OCI-LY3 (cell line): ENCODE results near the gene WASHC2A.
"Not testable (repeated sequence)": the region's sequence is repeated elsewhere in the genome, so short reads cannot be mapped to it uniquely, and the experiment has no call there.

Source experiments
- EZH2phosphoT487 ChIP-seq: fragments of 200-600 bp; shearing (Covaris generic); IDR thresholded peaks from 2 replicates; pipeline ENCODE4 v1.6.1; 2018; ENCODE audit warnings: antibody characterized with exemption, mixed run types, low read depth
- TF ChIP-seq, protein P1 (sequence below): fragments of 200-600, 300-600 bp; sonication (generic); IDR thresholded peaks from 2 replicates; pipeline ENCODE4 v1.5.1; 2014; ENCODE audit warnings: antibody characterized with exemption, low read length, low read depth

- TF ChIP-seq, protein P1, sequence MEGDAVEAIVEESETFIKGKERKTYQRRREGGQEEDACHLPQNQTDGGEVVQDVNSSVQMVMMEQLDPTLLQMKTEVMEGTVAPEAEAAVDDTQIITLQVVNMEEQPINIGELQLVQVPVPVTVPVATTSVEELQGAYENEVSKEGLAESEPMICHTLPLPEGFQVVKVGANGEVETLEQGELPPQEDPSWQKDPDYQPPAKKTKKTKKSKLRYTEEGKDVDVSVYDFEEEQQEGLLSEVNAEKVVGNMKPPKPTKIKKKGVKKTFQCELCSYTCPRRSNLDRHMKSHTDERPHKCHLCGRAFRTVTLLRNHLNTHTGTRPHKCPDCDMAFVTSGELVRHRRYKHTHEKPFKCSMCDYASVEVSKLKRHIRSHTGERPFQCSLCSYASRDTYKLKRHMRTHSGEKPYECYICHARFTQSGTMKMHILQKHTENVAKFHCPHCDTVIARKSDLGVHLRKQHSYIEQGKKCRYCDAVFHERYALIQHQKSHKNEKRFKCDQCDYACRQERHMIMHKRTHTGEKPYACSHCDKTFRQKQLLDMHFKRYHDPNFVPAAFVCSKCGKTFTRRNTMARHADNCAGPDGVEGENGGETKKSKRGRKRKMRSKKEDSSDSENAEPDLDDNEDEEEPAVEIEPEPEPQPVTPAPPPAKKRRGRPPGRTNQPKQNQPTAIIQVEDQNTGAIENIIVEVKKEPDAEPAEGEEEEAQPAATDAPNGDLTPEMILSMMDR, result not testable (repeated sequence)
- not testable (repeated sequence) for TF ChIP-seq EZH2phosphoT487
Measured at GRCh38 chr10:50174788-50175525, 107.2 kb downstream of the WASHC2A start.
